Amniotic epithelial cell (primary cell): ENCODE results near the gene PARN.
A peak's percentile ranks its signal among the peaks of the same experiment; 100 is the strongest.

ENCODE experiments used
- DNase-seq: peaks from one replicate; pipeline ENCODE4 v3.0.0-alpha.2; 2010; ENCODE audit warnings: low read depth

PARN gene

GRCh38 chr16:14632693-14633569 lies 2.9 kb upstream of the PARN start, which contains the start of gene BFAR:
Gene BFAR (plus strand): TSS chr16:14632951. CDS start chr16:14644347, 11,396 bp downstream.
- DNase-seq: peak; percentile 93

- peak; percentile 5 for DNase-seq
These were observed 715 bp upstream of the PARN start for GRCh38 chr16:14630620-14631330.

- DNase-seq: peak; percentile 7
These were observed 495 bp downstream of the PARN start for GRCh38 chr16:14629612-14629918.

- peak; percentile 2 for DNase-seq
These were observed 1.1 kb downstream of the PARN start for GRCh38 chr16:14628806-14629611.

- DNase-seq: no peak
These were observed 3.0 kb downstream of the PARN start for GRCh38 chr16:14627078-14627477.

- no peak for DNase-seq
These were observed 11.5 kb downstream of the PARN start for GRCh38 chr16:14618566-14618965.

GRCh38 chr16:14616280-14616679 lies 13.8 kb downstream of the PARN start:
- DNase-seq: no peak

GRCh38 chr16:14613991-14614390 lies 16.1 kb downstream of the PARN start:
- DNase-seq: no peak

- no peak for DNase-seq
These were observed 18.4 kb downstream of the PARN start for GRCh38 chr16:14611660-14612059.

GRCh38 chr16:14609716-14610115 lies 20.3 kb downstream of the PARN start:
- DNase-seq: no peak

- DNase-seq: peak; percentile 3
These were observed 21.5 kb downstream of the PARN start for GRCh38 chr16:14608604-14609003.

GRCh38 chr16:14608111-14608566 lies 21.9 kb downstream of the PARN start:
- DNase-seq: no peak

- no peak for DNase-seq
These were observed 24.0 kb downstream of the PARN start for GRCh38 chr16:14606102-14606501.

- DNase-seq: no peak
These were observed 27.6 kb downstream of the PARN start for GRCh38 chr16:14602443-14602963.

GRCh38 chr16:14600164-14600563 lies 29.9 kb downstream of the PARN start:
- peak; percentile 32 for DNase-seq

- DNase-seq: no peak
These were observed 43.3 kb downstream of the PARN start for GRCh38 chr16:14586637-14587305.

- DNase-seq: no peak
These were observed 44.8 kb downstream of the PARN start for GRCh38 chr16:14585287-14585686.

GRCh38 chr16:14580926-14581325 lies 49.1 kb downstream of the PARN start:
- DNase-seq: peak; percentile 18

GRCh38 chr16:14579266-14579665 lies 50.8 kb downstream of the PARN start:
- no peak for DNase-seq

GRCh38 chr16:14576532-14576931 lies 53.5 kb downstream of the PARN start:
- DNase-seq: no peak

- DNase-seq: no peak
These were observed 54.0 kb downstream of the PARN start for GRCh38 chr16:14576069-14576468.
